Astrocyte of the spinal cord (primary cell): ENCODE results near the gene YBX3.

Experiments used
- DNase-seq: peaks from one replicate; pipeline ENCODE4 v3.0.0; 2011; ENCODE audit warnings: low read depth, low spot score
- H3K4me3 ChIP-seq: 2 replicates; pipeline ENCODE4 v1.5.1; 2011; ENCODE audit warnings: low read depth, mild to moderate bottlenecking, low read length, moderate library complexity
- in situ Hi-C: cut with HindIII; loops from 2 replicates; pipeline ENCODE4 v1.10.0; 2017; ENCODE audit warnings: low sequenced_read_pairs
- TF ChIP-seq, protein P1 (sequence below): IDR thresholded peaks from 2 replicates; pipeline ENCODE4 v1.5.1; 2012; ENCODE audit warnings: low read depth, mild to moderate bottlenecking, low read length, inconsistent platforms

Gene YBX3

DNA sequence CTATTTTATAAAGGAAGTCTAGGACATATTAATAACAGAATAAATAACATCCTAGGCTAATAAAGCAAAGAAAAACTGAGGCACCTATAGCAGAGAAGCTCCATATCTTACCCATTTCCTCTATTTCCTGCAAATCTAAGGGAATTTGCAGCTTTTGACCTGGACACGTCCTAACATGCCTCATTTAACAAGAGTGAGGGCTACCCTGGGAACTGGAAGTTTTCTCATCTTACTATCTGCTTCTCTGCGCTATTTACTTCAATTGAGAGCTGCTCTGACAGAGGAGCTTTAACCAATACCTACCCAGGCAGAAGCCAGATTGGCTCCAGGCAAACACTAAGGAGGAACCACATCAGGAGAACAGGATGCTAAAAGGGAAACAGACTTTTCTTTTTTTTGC lies 5.7 kb downstream of the YBX3 start:
- no peak overlapping the region for H3K4me3 ChIP-seq
- TF ChIP-seq, protein P1, sequence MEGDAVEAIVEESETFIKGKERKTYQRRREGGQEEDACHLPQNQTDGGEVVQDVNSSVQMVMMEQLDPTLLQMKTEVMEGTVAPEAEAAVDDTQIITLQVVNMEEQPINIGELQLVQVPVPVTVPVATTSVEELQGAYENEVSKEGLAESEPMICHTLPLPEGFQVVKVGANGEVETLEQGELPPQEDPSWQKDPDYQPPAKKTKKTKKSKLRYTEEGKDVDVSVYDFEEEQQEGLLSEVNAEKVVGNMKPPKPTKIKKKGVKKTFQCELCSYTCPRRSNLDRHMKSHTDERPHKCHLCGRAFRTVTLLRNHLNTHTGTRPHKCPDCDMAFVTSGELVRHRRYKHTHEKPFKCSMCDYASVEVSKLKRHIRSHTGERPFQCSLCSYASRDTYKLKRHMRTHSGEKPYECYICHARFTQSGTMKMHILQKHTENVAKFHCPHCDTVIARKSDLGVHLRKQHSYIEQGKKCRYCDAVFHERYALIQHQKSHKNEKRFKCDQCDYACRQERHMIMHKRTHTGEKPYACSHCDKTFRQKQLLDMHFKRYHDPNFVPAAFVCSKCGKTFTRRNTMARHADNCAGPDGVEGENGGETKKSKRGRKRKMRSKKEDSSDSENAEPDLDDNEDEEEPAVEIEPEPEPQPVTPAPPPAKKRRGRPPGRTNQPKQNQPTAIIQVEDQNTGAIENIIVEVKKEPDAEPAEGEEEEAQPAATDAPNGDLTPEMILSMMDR = no peak
- DNase-seq = peak; percentile 44
- in situ Hi-C loops = no loop called here

- H3K4me3 ChIP-seq = no peak overlapping the region
- DNase-seq = peak; percentile 94
- in situ Hi-C loops = no loop called here
- TF ChIP-seq, protein P1 = no peak
These were observed 6.3 kb downstream of the YBX3 start for GRCh38 chr12:10716704-10717315.

GRCh38 chr12:10716277-10716676 lies 6.8 kb downstream of the YBX3 start:
- no peak overlapping the region for H3K4me3 ChIP-seq
- in situ Hi-C loops = no loop called here
- no peak for DNase-seq
- TF ChIP-seq, protein P1 = no peak

- TF ChIP-seq, protein P1 = no peak
- H3K4me3 ChIP-seq = no peak overlapping the region
- DNase-seq = no peak
- in situ Hi-C loops = no loop called here
These were observed 7.6 kb downstream of the YBX3 start for GRCh38 chr12:10715491-10715890.

DNA sequence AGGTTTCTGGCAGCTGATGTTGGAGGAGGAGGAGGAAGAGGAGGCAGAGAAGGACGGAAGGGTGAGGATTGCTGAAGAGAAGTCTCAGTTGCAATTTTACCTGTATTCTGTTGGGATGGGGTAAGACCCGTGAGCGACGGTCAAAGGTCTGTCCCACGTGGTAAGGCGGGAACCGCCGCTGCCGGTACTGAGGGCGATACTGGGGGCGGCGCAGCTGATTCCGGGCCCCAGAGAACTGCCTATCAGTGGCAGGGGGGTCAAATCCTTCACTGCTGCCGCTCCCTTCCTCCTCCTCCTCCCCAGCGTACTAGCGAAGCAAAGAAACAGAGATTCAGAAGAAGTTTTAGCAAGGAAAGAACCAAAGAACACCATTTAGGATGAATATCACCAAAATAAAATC lies 13.3 kb downstream of the YBX3 start:
- no peak overlapping the region for H3K4me3 ChIP-seq
- DNase-seq = no peak
- in situ Hi-C loops = no loop called here
- TF ChIP-seq, protein P1 = no peak

DNA sequence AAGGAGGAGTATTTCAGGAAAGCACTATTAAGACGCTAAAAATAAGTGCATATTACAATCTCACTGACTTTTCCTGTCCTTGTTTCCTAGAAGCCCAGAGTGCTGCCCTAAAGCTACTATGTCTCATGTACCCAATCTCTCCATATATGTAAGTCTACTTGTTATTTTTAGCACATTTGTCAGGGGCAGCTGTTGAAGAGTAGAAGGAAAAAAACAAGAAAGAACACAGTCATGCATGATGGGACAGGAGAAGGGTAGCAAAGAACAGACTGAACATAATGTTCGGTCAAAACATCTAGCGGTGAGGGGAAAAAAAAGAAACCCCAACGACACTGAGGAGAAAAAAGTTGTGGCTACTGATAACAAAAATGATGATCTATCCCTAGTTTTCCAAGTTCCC lies 14.3 kb downstream of the YBX3 start:
- TF ChIP-seq, protein P1 = no peak
- no peak for DNase-seq
- in situ Hi-C loops = no loop called here
- H3K4me3 ChIP-seq = no peak overlapping the region

DNA sequence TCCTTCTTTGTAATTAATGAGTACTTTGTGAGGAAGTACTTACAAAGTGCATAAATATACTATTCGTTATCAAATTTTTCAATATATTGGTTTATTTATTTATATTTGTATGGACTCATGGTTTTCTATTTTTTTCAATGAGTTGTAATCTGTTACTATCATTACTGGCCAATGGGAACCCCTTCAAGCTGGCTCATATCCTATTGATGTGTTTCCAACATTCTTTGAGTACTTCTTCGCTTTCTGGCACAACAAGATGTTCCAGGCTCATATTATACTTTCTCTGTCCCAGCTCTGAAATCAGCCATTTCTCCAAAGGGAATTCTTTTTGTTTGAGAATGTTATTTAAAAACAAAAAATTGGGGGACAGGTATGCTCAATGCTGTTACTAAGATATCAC lies 17.5 kb downstream of the YBX3 start:
- in situ Hi-C loops = no loop called here
- peak; percentile 40 for DNase-seq
- no peak overlapping the region for H3K4me3 ChIP-seq
- TF ChIP-seq, protein P1 = no peak
